B cell (primary cell): ENCODE data around the gene OR3A3. TPM values are rescaled to one million over a fixed set of nuclear protein-coding genes. Genes with fewer than 3 reads are reported as not detected.

Experiments used
- ATAC-seq: fragments of 200-7000 bp; cut with Tn5 transposase; one replicate; pipeline ENCODE4 v1.10.0; 2021; ENCODE audit warnings: low read depth, mild to moderate bottlenecking, moderate number of reproducible peaks, moderate library complexity
- CTCF ChIA-PET: fragments of 350-600 bp; sonication (Branson Sonifier 250); formaldehyde crosslinking; loops from one replicate; lab custom pipeline; 2021; ENCODE audit warnings: antibody characterized with exemption, inconsistent platforms; lab: Charles Lee
- POLR2A ChIA-PET: fragments of 350-600 bp; sonication (Branson Sonifier 250); formaldehyde crosslinking; loops from one replicate; lab custom pipeline; 2021; ENCODE audit warnings: antibody characterized with exemption; lab: Charles Lee
- DNase-seq: peaks from one replicate; pipeline ENCODE4 v3.0.0; 2013
- H2AFZ ChIP-seq: 2 replicates; pipeline ENCODE4 v1.6.1; 2012; ENCODE audit warnings: mild to moderate bottlenecking, low read depth, low read length; ENCODE audit not compliant: insufficient read depth, poor library complexity, severe bottlenecking
- H3K27ac ChIP-seq, 2 donors: 1 replicate in 1 of 2; 2 replicates in 1 of 2; pipeline ENCODE4 v1.5.1; 2012 to 2013; ENCODE audit warnings: low read length in 2 of 2, mild to moderate bottlenecking in 2 of 2, moderate library complexity in 1 of 2
- H3K27me3 ChIP-seq, 4 experiments: fragments of 200-600 bp in 1 of 4; sonication (generic) in 1 of 4; replicated peaks in 1 of 4; 1 replicate in 2 of 4; 2 replicates in 2 of 4; pipeline versions ENCODE4 v1.6.1 to v1.7.0; 2013 to 2016; ENCODE audit warnings: low read length in 3 of 4, mild to moderate bottlenecking in 2 of 4, mixed read lengths in 1 of 4, moderate library complexity in 1 of 4; ENCODE audit not compliant: insufficient read depth in 4 of 4, control insufficient read depth in 3 of 4; ENCODE audit errors: control extremely low read depth in 1 of 4
- H3K36me3 ChIP-seq, 2 experiments: replicated peaks in 1 of 2; 1 replicate in 1 of 2; 2 replicates in 1 of 2; pipeline versions ENCODE4 v1.6.1 to v1.7.1; 2013; ENCODE audit warnings: low read length in 1 of 2; ENCODE audit not compliant: insufficient read depth in 2 of 2, control insufficient read depth in 1 of 2; ENCODE audit errors: control extremely low read depth in 1 of 2, extremely low read depth in 1 of 2
- H3K4me1 ChIP-seq, 2 donors: fragments of 200-600 bp in 1 of 2; sonication (generic) in 1 of 2; 1 replicate in 1 of 2; 2 replicates in 1 of 2; pipeline versions ENCODE4 v1.5.1 to v1.6.1; 2013 to 2017; ENCODE audit warnings: low read length in 2 of 2; ENCODE audit not compliant: control insufficient read depth in 2 of 2, insufficient read depth in 2 of 2
- H3K4me2 ChIP-seq: replicated peaks from 2 replicates; pipeline ENCODE3; 2012; ENCODE audit warnings: mild to moderate bottlenecking, low read depth, low read length; ENCODE audit not compliant: poor library complexity, severe bottlenecking
- H3K4me3 ChIP-seq, 5 experiments: fragments of 200-600 bp in 1 of 5; sonication (generic) in 1 of 5; 1 replicate in 3 of 5; 2 replicates in 2 of 5; pipeline versions ENCODE4 v1.5.1 to v1.7.0; 2011 to 2016; ENCODE audit warnings: low read length in 4 of 5, mild to moderate bottlenecking in 4 of 5, low read depth in 2 of 5, control low read depth in 1 of 5, moderate library complexity in 1 of 5; ENCODE audit not compliant: insufficient read depth in 1 of 5; ENCODE audit errors: control extremely low read depth in 1 of 5, extremely low read depth in 1 of 5
- H3K79me2 ChIP-seq: fragments of 200-600 bp; sonication (generic); one replicate; pipeline ENCODE4 v1.6.0; 2016; ENCODE audit warnings: low read length; ENCODE audit not compliant: control insufficient read depth, insufficient read depth
- H3K9ac ChIP-seq: fragments of 200-600 bp; sonication (generic); 2 replicates; pipeline ENCODE4 v1.6.1; 2017; ENCODE audit warnings: mild to moderate bottlenecking, low read length, moderate library complexity
- H3K9me3 ChIP-seq, 3 donors: one replicate each; pipeline versions ENCODE4 v1.6.1 to v1.7.1; 2013; ENCODE audit warnings: low read length in 2 of 3; ENCODE audit not compliant: control insufficient read depth in 2 of 3, insufficient read depth in 1 of 3; ENCODE audit errors: control extremely low read depth in 1 of 3
- H4K20me1 ChIP-seq: 2 replicates; pipeline ENCODE4 v1.6.0; 2012; ENCODE audit warnings: mild to moderate bottlenecking, low read length; ENCODE audit not compliant: insufficient read depth, control insufficient read depth, poor library complexity, severe bottlenecking
- H3K27ac Mint-ChIP-seq: one replicate; pipeline ENCODE4 v1.8.0; 2021; ENCODE audit warnings: mixed read lengths
- H3K27me3 Mint-ChIP-seq: one replicate; pipeline ENCODE4 v1.8.0; 2021; ENCODE audit warnings: mixed read lengths
- H3K4me1 Mint-ChIP-seq: one replicate; pipeline ENCODE4 v1.8.0; 2021; ENCODE audit warnings: mixed read lengths
- H3K4me3 Mint-ChIP-seq: one replicate; pipeline ENCODE4 v1.8.0; 2021; ENCODE audit warnings: mixed read lengths
- H3K9me3 Mint-ChIP-seq: one replicate; pipeline ENCODE4 v1.8.0; 2022; ENCODE audit warnings: mixed read lengths; ENCODE audit not compliant: insufficient read depth
- EZH2 ChIP-seq: IDR thresholded peaks from 2 replicates; pipeline ENCODE4 v1.6.1; 2012; ENCODE audit warnings: borderline replicate concordance, low read depth, mild to moderate bottlenecking, moderate library complexity, low read length; ENCODE audit not compliant: insufficient read depth, poor library complexity, severe bottlenecking
- WGBS: methylation state at CpG from one replicate; pipeline ENCODE4 v1.1.5; 2013; ENCODE audit warnings: missing lambda C conversion rate; ENCODE audit not compliant: insufficient coverage; 5-methylcytosine and 5-hydroxymethylcytosine counted together
- intact Hi-C: fragments of 100-400 bp; cut with micrococcal nuclease; formaldehyde crosslinking; loops from one replicate; pipeline ENCODE4 v1.10.0; 2022
- polyA plus RNA-seq: library from polyadenylated mRNA; depleted of rRNA; stranded (reverse); fragments of >200 nt; gene quantifications from 2 replicates; pipeline ENCODE4 v1.2.3, GENCODE V29; 2012
- total RNA-seq, 2 donors: library from RNA; stranded (reverse); fragments of 120-200 nt in 1 of 2; gene quantifications; 1 replicate in 1 of 2; 2 replicates in 1 of 2; pipeline versions ENCODE4 v1.2.3 to v1.2.4, GENCODE V29; 2013 to 2022
- TF ChIP-seq, protein P1 (sequence below): fragments of 200-600 bp; IDR thresholded peaks from one replicate; pipeline ENCODE4 v1.8.0; 2022; ENCODE audit warnings: antibody characterized with exemption, mild to moderate bottlenecking

Gene OR3A3
- total and polyA plus RNA-seq, 2 donors (not counting 1 experiment from before 2014, with no cell fraction given): not detected

DNA sequence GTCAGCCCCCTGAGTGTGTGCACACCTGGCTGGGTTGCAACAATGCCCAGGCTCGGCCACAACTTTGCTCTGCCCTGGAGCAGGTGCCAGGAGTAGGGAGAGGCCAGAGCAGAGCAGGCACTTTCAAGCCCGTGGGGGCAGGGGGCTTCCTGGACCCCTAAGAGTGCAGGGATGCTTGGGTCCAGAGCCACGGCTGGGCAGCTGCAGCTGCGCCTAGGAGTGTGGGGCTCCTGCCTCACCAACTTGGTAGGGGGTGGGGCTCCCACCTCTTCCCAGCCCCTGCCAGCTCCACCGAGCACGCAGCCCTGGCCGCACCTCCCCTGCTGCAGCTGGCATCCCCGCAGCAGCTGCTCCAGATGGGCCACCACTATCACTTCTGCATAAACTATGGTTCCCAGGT is 32.8 kb upstream of the OR3A3 start:
- ATAC-seq: no peak
- Mint-ChIP-seq H3K4me3 (no peak overlapping the region), H3K27me3 (peaks cover 34% of the 10 kb centered on the region), H3K4me1 (no peaks in the 10 kb centered on the region), H3K27ac (no peak overlapping the region), H3K9me3 (peaks cover 3% of the 10 kb centered on the region)
- Histone ChIP-seq H3K27ac (no peak overlapping the region), H3K27me3 (peaks cover 0 to 3% (median 0%) of the 10 kb centered on the region in 4 experiments), H2AFZ (no peak overlapping the region), H4K20me1 (no peaks in the 10 kb centered on the region), H3K4me1 (no peaks in the 10 kb centered on the region), H3K4me2 (no peak overlapping the region), H3K9me3 (peaks cover 0 to 11% (median 3%) of the 10 kb centered on the region in 3 donors), H3K9ac (no peak overlapping the region), H3K4me3 (no peak overlapping the region), H3K79me2 (no peaks in the 10 kb centered on the region), H3K36me3 (no peaks in the 10 kb centered on the region)
- intact Hi-C loops: no loop called here
- ChIA-PET CTCF (no interaction called here), POLR2A (no interaction called here)
- no peak for DNase-seq
- WGBS: 80% methylated on average over 6 of the region's 8 CpGs
- TF ChIP-seq, protein P1, sequence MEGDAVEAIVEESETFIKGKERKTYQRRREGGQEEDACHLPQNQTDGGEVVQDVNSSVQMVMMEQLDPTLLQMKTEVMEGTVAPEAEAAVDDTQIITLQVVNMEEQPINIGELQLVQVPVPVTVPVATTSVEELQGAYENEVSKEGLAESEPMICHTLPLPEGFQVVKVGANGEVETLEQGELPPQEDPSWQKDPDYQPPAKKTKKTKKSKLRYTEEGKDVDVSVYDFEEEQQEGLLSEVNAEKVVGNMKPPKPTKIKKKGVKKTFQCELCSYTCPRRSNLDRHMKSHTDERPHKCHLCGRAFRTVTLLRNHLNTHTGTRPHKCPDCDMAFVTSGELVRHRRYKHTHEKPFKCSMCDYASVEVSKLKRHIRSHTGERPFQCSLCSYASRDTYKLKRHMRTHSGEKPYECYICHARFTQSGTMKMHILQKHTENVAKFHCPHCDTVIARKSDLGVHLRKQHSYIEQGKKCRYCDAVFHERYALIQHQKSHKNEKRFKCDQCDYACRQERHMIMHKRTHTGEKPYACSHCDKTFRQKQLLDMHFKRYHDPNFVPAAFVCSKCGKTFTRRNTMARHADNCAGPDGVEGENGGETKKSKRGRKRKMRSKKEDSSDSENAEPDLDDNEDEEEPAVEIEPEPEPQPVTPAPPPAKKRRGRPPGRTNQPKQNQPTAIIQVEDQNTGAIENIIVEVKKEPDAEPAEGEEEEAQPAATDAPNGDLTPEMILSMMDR: no peak
- TF ChIP-seq EZH2: no peak

DNA sequence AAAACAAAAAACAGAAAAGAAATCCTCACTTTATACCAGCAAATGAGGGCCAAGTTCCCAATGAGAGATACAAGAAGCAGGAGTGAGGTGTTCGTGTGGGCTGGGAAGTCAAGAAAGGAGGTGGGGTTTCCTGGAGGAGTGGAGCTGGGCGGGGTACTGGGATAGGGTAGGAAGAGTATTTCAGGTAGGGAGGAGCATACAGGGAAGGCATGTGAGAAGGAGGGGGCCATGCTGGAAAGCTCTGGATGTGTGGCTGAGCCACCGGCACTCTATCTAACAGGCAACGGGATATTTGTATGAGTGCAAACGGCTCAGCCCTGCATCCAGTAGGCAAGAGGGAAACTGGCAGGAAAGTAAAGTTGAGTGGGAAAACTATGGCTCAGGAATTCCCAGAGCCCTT is 29.2 kb upstream of the OR3A3 start:
- Histone ChIP-seq H3K79me2 (no peaks in the 10 kb centered on the region), H2AFZ (no peak overlapping the region), H3K9me3 (peaks cover 0 to 4% (median 0%) of the 10 kb centered on the region in 3 donors), H3K36me3 (no peaks in the 10 kb centered on the region), H3K4me2 (no peak overlapping the region), H3K27ac (no peak overlapping the region), H4K20me1 (no peaks in the 10 kb centered on the region), H3K9ac (no peak overlapping the region), H3K4me1 (peaks cover 0 to 2% of the 10 kb centered on the region in 2 donors), H3K4me3 (no peak overlapping the region), H3K27me3 (peaks cover 0 to 6% (median 2%) of the 10 kb centered on the region in 4 experiments)
- TF ChIP-seq EZH2: no peak
- TF ChIP-seq, protein P1: no peak
- Mint-ChIP-seq H3K4me1 (no peaks in the 10 kb centered on the region), H3K27me3 (peaks cover 56% of the 10 kb centered on the region), H3K27ac (no peak overlapping the region), H3K4me3 (no peak overlapping the region), H3K9me3 (no peaks in the 10 kb centered on the region)
- DNase-seq (no peak), ATAC-seq (no peak)
- WGBS: 85% methylated on average over 5 of the region's 5 CpGs
- intact Hi-C loops: no loop called here
- CTCF ChIA-PET: no interaction called here
- POLR2A ChIA-PET: no interaction called here
